HG02759 (cell line): ENCODE data around the gene ANXA6.

ENCODE experiments used
- ATAC-seq: cut with Tn5 transposase; IDR thresholded peaks from one replicate; pipeline ENCODE4 v1.9.1; 2021; ENCODE audit warnings: mild to moderate bottlenecking, moderate library complexity; ENCODE audit not compliant: unreplicated experiment

ANXA6 gene

GRCh38 chr5:151106043-151106442 lies 51.5 kb downstream of the ANXA6 start:
- ATAC-seq = no peak

DNA sequence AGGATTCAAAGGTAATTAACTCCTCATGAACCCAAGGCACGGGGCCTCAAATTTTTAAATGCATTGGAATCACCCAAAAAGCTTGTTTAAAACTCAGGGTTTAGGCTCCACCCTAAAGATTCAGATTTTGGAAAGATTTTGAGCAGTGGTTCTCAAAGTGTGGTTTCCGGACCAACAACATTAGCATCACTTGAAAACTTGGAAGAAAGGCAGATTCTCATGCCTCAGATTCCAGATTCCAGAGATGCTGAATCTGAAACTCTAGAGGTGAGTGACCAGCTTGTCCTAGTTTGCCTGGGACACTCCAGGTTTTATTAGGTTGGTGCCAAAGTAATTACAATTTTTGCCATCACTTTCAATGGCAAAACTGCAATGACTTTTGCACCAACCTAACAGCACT lies 52.0 kb downstream of the ANXA6 start:
- ATAC-seq = no peak

GRCh38 chr5:151104795-151105194 lies 52.8 kb downstream of the ANXA6 start:
- ATAC-seq = no peak

DNA sequence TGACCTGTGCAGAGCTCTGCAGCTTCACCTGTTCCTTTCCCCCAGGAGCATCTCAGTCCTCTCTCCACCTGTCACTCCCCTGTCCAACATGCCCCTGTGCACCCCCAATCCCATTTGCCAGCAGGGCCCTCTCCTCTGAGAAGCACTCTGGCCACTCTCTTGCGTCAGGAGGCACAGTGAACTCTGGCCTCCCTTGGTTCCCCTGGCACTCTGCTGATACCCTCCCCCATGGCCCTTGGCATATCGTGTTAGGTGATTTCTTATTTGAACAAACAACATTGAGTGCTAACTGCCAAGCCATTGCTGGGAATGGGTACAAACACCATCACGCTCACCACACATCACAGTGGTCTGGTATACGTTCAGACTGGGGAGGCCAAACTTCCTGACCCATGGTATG lies 55.8 kb downstream of the ANXA6 start:
- ATAC-seq = no peak

DNA sequence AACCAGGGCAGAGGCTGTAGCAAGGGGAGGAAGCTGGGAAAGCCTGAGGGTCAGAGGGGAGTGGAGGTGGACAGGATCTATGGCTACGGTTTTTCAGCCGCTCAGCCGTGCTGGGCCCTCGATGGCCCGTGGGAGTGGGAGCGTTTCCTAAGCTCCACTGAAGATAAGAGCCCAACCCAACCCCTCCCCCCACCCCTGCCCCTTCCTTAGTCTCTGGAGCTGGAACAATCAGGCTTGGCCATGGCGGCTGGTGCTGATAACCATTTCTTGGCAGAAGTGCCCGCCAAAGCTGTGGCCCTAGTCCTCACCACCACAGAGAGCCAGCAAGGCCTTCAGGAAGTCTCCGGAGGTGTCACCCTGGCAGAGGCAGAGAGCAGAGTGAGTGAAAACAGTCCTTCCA lies 56.4 kb downstream of the ANXA6 start:
- ATAC-seq = no peak

DNA sequence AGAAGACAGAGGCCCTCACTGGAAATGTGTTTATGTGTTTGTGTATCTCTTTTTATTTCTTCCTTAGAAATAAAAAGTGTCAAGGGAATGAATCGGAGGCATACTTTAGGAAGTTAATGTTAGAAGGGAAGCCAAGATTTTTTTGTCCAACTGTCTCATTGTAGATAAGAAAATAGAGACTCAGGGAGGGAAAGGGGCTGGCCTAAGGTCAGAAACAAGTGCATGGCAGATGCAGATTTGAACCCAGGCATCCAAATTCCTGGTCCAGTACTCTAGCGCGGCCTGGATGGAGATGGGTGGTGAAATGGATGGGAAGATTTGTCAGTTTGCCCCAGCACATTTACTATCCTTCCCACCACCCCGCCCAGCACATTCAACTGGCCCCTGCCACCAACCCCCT lies 56.9 kb downstream of the ANXA6 start:
- no peak for ATAC-seq

GRCh38 chr5:151098768-151099121 lies 58.8 kb downstream of the ANXA6 start:
- no peak for ATAC-seq

GRCh38 chr5:151097820-151098767 lies 59.5 kb downstream of the ANXA6 start:
- ATAC-seq = peak; percentile 50

- no peak for ATAC-seq
Observed at GRCh38 chr5:151097061-151097460, 60.5 kb downstream of the ANXA6 start.

DNA sequence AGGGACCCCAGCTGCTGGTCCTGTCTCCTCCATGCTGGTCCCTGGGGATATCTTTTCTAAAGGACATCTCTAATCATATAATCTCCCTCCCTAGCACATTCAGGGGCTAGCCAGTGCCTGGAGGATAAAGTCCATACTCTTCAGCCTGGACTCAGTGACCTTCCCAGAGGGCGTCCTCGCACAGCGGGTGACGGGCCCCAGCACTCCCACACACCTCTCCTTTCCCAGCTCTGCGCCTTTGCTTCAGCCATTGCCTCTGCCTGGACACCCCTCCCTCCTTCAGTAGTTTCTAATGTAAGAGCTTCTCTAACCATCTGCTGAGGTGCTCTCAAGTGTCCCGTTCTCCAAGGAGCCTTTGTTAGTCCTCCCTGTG lies 61.6 kb downstream of the ANXA6 start:
- ATAC-seq = no peak

GRCh38 chr5:151095341-151096000 lies 62.1 kb downstream of the ANXA6 start:
- ATAC-seq = no peak

- ATAC-seq = no peak
Observed at GRCh38 chr5:151094852-151095245, 62.7 kb downstream of the ANXA6 start.

DNA sequence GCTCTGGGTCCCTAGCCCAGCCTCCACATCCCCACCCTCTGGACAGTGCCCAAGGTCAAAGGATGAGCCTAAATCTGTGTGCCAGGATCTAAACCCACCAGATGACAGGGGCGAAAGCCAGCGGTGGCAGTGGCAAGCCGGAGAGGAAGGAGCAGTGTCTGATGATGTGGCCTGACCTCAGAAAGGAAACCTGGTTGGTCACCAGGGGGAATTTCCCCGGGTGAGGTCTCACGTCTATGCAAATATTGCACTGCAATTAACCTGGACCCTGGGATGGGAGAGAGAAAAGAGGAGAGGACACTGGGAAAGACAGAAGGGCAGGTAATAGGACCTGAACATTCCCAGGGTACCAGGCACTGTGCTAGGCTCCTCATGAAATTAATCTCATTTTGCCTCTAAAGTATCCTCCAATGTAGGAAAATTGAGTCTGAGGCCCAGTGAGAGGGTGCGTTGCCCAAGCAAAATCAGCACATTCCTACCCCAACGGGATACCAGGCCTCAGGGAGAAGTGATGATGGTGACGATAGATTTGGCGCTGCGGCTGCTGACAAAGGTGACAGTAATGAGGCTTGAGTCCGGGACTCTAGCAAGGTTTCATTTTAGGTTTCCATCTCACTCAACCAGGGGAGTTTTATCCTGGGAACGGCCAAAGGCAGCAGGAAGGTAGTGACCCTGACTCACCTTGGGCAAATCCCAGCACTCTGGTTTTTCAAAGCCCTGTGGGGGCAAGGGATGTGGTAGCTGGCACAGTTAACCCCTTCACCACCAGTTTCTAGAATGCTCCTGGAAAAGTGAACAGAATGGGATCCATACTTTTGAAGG lies 63.3 kb downstream of the ANXA6 start:
- ATAC-seq = peak; percentile 75

GRCh38 chr5:151093476-151093889 lies 64.1 kb downstream of the ANXA6 start:
- peak; percentile 9 for ATAC-seq

GRCh38 chr5:151092762-151093161 lies 64.8 kb downstream of the ANXA6 start:
- no peak for ATAC-seq

- ATAC-seq = no peak
Observed at GRCh38 chr5:151089726-151090125, 67.9 kb downstream of the ANXA6 start.

DNA sequence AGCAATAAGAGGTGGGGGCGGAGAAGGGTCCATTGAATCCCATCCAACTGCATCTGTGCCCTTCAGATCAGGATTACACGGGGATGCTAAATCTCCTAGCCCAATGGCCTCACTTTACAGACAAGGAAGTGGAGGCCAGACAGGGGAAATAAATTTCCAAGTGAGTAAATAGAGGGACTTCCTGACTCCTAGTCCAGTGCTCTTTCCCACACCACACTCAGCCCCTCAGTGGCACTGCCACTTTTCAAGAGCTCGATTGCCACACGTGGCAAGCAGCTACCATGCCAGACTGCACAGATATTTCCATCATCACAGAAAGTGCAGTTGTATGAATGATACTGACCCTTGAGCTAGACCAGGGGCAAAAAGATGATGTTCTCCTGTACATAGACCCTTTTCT lies 68.6 kb downstream of the ANXA6 start:
- ATAC-seq = no peak

- ATAC-seq = no peak
Observed at GRCh38 chr5:151087486-151087885, 70.1 kb downstream of the ANXA6 start.

DNA sequence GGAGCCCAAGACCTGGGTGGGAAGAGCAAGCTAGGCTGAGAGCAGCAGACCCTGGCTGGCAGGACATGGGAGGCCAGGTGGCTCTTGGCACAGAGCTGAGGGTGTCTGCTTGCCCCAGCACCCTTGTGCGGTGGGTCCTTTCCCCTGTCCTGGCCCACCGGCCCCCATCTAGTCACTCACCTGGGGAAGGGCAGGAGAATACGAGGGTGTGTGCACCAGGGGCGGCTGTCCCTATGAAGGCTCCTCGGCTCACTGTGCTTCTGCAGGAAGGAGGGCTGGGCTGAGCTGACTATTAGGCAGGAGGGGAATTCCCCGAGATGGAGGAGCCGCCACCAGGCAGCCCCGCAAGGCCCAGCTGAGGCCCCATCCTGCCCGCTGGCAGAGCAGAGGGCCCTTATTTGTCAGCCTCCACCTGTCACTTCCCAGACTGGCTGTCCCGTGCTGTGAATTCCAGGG lies 70.6 kb downstream of the ANXA6 start:
- peak; percentile 79 for ATAC-seq

- ATAC-seq = no peak
Observed at GRCh38 chr5:151086192-151086869, 71.2 kb downstream of the ANXA6 start.

GRCh38 chr5:151085517-151086041 lies 72.0 kb downstream of the ANXA6 start:
- ATAC-seq = peak; percentile 14
